HUES64 (cell line): ENCODE results near the gene CCDC78. TPM values are rescaled to one million over a fixed set of nuclear protein-coding genes. Genes with fewer than 3 reads are reported as not detected.

Experiments used
- H3K27ac ChIP-seq: 2 replicates; pipeline ENCODE4 v1.7.0; 2013; ENCODE audit warnings: low read depth, low read length, inconsistent platforms
- H3K27me3 ChIP-seq: 2 replicates; pipeline ENCODE4 v1.6.1; 2013; ENCODE audit warnings: mild to moderate bottlenecking, low read length; ENCODE audit not compliant: insufficient read depth
- H3K36me3 ChIP-seq: 2 replicates; pipeline ENCODE4 v1.6.1; 2013; ENCODE audit warnings: mild to moderate bottlenecking, low read length; ENCODE audit not compliant: insufficient read depth
- H3K4me1 ChIP-seq: 2 replicates; pipeline ENCODE4 v1.6.1; 2013; ENCODE audit warnings: mild to moderate bottlenecking, low read length, moderate library complexity; ENCODE audit not compliant: insufficient read depth
- H3K4me3 ChIP-seq: 2 replicates; pipeline ENCODE4 v1.5.1; 2013; ENCODE audit warnings: mild to moderate bottlenecking, low read length, moderate library complexity
- H3K9ac ChIP-seq: 2 replicates; pipeline ENCODE4 v1.6.1; 2013; ENCODE audit warnings: mild to moderate bottlenecking, low read depth, low read length
- H3K9me3 ChIP-seq: 2 replicates; pipeline ENCODE4 v1.6.1; 2013; ENCODE audit warnings: low read depth, low read length; ENCODE audit not compliant: insufficient read depth
- WGBS: fragments of 150-250, 120-280 bp; methylation state at CpG from one replicate; pipeline ENCODE4 v1.1.7; 2013; ENCODE audit warnings: missing lambda C conversion rate; 5-methylcytosine and 5-hydroxymethylcytosine counted together
- polyA plus RNA-seq, 2 experiments: library from polyadenylated mRNA; stranded (reverse); fragments of 50-300 nt; gene quantifications; one replicate each; pipeline ENCODE4 v1.2.3, GENCODE V29; 2013

Gene CCDC78
- 2.5 TPM for polyA plus RNA-seq (2013, experiment 1 of 2)
- polyA plus RNA-seq (2013, experiment 2 of 2), result 2.6 TPM

- H3K36me3 ChIP-seq, result peaks cover 7% of the 10 kb centered on the region; the same call in 1 of the 2 replicates
- no peaks in the 10 kb centered on the region; the same call in 1 of the 2 replicates for H3K4me1 ChIP-seq
- peak within 1 kb of the TSS; percentile 60 for H3K9ac ChIP-seq
- H3K27me3 ChIP-seq, result peaks cover 24% of the 10 kb centered on the region
- no peaks in the 10 kb centered on the region for H3K9me3 ChIP-seq
- H3K4me3 ChIP-seq, result peak within 1 kb of the TSS; percentile 64
- WGBS, result 3% methylated on average over 88 of the region's 88 CpGs
- peak within 1 kb of the TSS; percentile 60; the same call in 1 of the 2 replicates for H3K27ac ChIP-seq
These were observed at the start of gene CCDC78, which contains the start of gene HAGHL for GRCh38 chr16:726438-727290. CCDC78 (minus strand) TSS chr16:726443; CDS start chr16:726367, 76 bp downstream. HAGHL (plus strand) TSS chr16:727106; CDS start chr16:727510, 404 bp downstream.

- Histone ChIP-seq H3K27me3 (peaks cover 4% of the 10 kb centered on the region), H3K4me1 (no peaks in the 10 kb centered on the region), H3K9me3 (no peaks in the 10 kb centered on the region), H3K27ac (no peak overlapping the region), H3K36me3 (no peaks in the 10 kb centered on the region), H3K4me3 (no peak overlapping the region), H3K9ac (no peak overlapping the region)
- whole genome bisulfite sequencing, result 91% methylated on average over 36 of the region's 36 CpGs
These were observed 49.1 kb upstream of the CCDC78 start for GRCh38 chr16:775236-775796.

DNA sequence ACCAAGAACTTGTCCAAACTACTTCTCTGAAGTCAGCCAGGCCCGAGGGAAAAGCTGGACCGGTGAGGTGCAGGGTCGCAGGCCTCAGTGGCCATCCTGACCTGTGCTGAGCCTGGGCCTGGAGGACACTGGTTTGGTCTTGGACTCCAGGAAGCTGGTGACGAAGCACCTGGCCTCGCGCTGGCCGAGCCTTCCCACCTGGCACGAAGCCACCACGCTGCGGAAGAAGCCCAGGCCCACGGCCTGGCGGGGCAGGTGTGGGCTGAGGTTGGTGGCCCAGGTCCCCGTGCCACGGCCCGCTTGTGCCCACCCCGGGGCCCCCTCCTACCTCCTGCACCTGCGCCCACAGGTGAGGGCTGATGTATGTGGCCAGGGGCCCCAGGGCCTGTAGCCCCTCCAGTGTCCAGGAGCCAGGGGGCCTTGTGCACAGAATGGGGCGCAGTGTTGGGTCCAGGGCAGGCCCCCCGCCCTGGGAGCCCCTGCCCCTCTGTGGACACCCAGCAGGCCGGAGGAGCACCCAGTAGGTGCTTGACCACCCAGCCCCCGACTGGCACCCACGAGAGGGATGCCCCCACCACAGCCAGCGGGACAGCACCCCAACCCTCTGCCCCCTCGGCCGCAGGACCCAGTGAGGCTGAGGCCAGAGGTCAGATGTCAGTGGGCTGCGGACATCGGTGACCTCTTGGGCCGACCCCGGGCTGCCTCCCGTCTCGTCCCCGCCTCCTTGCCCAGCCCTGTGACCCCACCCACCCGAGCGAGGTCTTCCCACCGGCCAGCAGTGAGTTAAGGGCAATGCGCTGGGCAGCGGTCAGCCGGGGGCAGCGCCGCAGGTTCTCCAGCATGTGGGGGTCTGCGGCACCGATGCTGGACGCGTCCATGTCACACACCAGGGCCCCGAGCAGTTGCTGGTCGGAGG is 48.1 kb upstream of the CCDC78 start:
- 93% methylated on average over 46 of the region's 46 CpGs for WGBS
- Histone ChIP-seq H3K9ac (no peak overlapping the region), H3K4me1 (no peaks in the 10 kb centered on the region), H3K36me3 (no peaks in the 10 kb centered on the region), H3K9me3 (no peaks in the 10 kb centered on the region), H3K27me3 (peaks cover 4% of the 10 kb centered on the region), H3K4me3 (no peak overlapping the region), H3K27ac (no peak overlapping the region)

DNA sequence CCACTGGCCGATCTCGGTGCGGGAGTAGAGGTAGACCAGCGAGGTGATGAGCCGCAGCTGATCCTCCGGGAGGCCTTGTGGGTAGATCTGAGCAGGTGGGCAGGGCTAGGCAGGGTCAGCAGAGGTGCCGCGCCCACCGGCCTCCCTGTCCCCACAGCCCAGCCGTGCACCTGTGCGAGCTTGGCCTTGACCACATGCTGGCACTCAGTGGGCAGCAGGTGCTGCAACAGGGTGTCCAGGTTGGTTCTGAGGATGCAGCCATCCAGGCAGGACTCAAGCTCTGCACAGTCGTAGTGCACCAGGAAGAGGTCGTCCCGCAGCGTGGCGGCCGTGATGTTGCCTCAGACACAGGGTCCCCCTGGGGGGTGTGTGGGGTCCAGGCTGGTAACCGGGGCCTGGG is 46.7 kb upstream of the CCDC78 start:
- H3K4me3 ChIP-seq, result no peak overlapping the region
- H3K36me3 ChIP-seq, result no peaks in the 10 kb centered on the region
- 94% methylated on average over 18 of the region's 18 CpGs for WGBS
- no peaks in the 10 kb centered on the region for H3K9me3 ChIP-seq
- H3K9ac ChIP-seq, result no peak overlapping the region
- H3K27ac ChIP-seq, result no peak overlapping the region
- no peaks in the 10 kb centered on the region for H3K4me1 ChIP-seq
- peaks cover 3% of the 10 kb centered on the region for H3K27me3 ChIP-seq

GRCh38 chr16:770411-770810 is 44.2 kb upstream of the CCDC78 start:
- WGBS, result 83% methylated on average over 7 of the region's 13 CpGs
- Histone ChIP-seq H3K9me3 (no peaks in the 10 kb centered on the region), H3K4me1 (no peaks in the 10 kb centered on the region), H3K4me3 (no peak overlapping the region), H3K27ac (no peak overlapping the region), H3K9ac (no peak overlapping the region), H3K27me3 (no peaks in the 10 kb centered on the region), H3K36me3 (no peaks in the 10 kb centered on the region)

GRCh38 chr16:769934-770333 is 43.7 kb upstream of the CCDC78 start:
- Histone ChIP-seq H3K9me3 (no peaks in the 10 kb centered on the region), H3K4me3 (no peak overlapping the region), H3K9ac (no peak overlapping the region), H3K36me3 (no peaks in the 10 kb centered on the region), H3K4me1 (no peaks in the 10 kb centered on the region), H3K27me3 (no peaks in the 10 kb centered on the region), H3K27ac (no peak overlapping the region)
- 92% methylated on average over 19 of the region's 19 CpGs for WGBS

DNA sequence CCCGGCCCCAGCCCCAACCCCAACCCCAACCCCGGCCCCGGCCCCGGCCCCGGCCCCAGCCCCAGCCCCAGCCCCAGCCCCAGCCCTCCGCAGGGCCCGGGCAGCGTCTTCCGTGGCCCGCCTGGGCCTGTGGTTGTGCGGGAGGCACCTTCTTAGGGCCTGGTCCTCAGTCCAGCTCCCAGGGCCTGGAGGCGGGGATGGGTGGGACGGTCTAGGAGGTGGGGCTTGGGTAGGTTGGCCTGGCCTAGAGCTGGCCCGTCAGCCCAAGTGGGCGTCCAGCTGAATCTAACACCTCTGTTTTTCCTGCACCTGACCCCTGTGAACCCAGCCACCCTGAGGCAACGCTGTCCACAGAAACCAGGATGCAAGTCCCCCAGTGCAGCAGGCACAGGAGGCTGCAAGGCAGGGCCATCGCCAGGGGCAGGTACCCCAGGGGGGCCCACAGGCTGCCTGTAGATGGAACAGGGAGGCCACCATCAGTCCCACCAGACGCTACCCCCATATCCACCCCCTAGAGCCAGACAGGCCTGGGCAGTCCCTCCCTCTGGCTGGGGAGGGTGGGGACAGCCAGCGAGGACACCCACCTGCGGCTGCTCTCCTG is 43.0 kb upstream of the CCDC78 start:
- H3K27me3 ChIP-seq, result no peaks in the 10 kb centered on the region
- no peak overlapping the region for H3K9ac ChIP-seq
- WGBS, result 93% methylated on average over 15 of the region's 20 CpGs
- no peaks in the 10 kb centered on the region for H3K9me3 ChIP-seq
- H3K4me1 ChIP-seq, result no peaks in the 10 kb centered on the region
- no peak overlapping the region for H3K4me3 ChIP-seq
- H3K36me3 ChIP-seq, result no peaks in the 10 kb centered on the region
- no peak overlapping the region for H3K27ac ChIP-seq

DNA sequence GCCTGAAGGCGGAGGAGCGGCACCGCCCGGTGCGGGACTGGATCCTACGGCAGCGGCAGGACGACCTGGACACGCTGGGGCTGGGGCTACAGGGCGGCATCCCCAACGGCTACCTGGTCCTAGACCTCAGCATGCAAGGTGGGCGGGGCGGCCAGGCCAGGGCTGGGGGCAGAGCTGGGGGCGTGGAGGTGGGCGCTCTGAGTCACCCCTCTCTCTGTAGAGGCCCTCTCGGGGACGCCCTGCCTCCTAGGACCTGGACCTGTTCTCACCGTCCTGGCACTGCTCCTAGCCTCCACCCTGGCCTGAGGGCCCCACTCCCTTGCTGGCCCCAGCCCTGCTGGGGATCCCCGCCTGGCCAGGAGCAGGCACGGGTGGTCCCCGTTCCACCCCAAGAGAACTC is 42.2 kb upstream of the CCDC78 start:
- Histone ChIP-seq H3K27ac (no peak overlapping the region), H3K4me1 (no peaks in the 10 kb centered on the region), H3K4me3 (no peak overlapping the region), H3K27me3 (no peaks in the 10 kb centered on the region), H3K36me3 (no peaks in the 10 kb centered on the region), H3K9ac (no peak overlapping the region), H3K9me3 (no peaks in the 10 kb centered on the region)
- 91% methylated on average over 21 of the region's 21 CpGs for WGBS

DNA sequence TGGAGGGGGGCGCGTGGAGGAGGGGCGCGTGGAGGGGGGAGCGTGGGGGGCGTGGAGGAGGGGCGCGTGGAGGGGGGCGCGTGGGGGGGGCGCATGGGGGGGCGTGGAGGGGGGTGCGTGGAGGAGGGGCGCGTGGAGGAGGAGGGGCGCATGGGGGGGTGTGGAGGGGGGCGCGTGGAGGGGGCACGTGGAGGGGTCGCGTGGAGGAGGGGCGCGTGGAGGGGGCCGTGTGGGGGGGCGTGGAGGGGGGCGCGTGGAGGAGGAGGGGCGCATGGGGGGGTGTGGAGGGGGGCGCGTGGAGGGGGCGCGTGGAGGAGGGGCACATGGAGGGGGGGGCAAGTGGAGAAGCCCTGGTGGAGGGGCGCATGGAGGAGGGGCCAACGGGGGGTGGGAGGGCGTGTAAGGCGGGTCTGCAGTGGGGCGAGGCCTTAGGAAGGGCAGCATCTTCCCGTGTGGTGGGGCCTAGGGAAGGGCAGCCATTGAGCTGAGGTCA is 41.5 kb upstream of the CCDC78 start:
- Histone ChIP-seq H3K27me3 (no peaks in the 10 kb centered on the region), H3K36me3 (no peaks in the 10 kb centered on the region), H3K27ac (no peak overlapping the region), H3K9me3 (no peaks in the 10 kb centered on the region), H3K9ac (no peak overlapping the region), H3K4me1 (no peaks in the 10 kb centered on the region), H3K4me3 (no peak overlapping the region)
- whole genome bisulfite sequencing, result 76% methylated on average over 6 of the region's 38 CpGs

- Histone ChIP-seq H3K9me3 (no peaks in the 10 kb centered on the region), H3K4me3 (no peak overlapping the region), H3K36me3 (no peaks in the 10 kb centered on the region), H3K27ac (no peak overlapping the region), H3K9ac (no peak overlapping the region), H3K27me3 (no peaks in the 10 kb centered on the region), H3K4me1 (no peaks in the 10 kb centered on the region)
- WGBS, result 88% methylated on average over 34 of the region's 48 CpGs
These were observed 40.8 kb upstream of the CCDC78 start for GRCh38 chr16:766820-767640.
